Measurements from ENCODE around the gene TBX1.

Gene TBX1

GRCh38 chr22:19738664-19739447, 21.7 kb upstream of the TBX1 start:
- no peak for DNase-seq

- no peak for DNase-seq
These were observed 21.1 kb upstream of the TBX1 start for GRCh38 chr22:19739448-19739895.

- DNase-seq: no peak
These were observed 20.6 kb upstream of the TBX1 start for GRCh38 chr22:19739911-19740449.

- no peak for DNase-seq
These were observed 20.0 kb upstream of the TBX1 start for GRCh38 chr22:19740586-19740985.

DNA sequence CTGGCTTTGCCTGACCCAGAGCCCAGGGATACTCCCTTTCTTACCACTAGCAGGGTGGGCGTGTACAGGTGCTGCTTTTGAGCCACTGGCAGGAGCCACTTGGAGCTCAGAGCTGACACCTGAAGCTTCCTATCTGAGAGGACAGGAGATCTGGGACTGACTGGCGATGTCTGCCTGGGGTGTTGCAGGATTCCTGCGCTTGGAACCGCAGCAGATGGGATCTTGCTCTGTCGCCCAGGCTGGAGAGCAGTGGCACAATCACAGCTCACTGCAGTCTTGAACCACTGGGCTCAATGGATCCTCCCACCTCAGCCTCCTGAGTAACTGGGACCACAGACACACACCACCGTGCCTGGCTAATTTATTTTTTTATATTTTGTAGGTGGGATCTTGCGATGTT, 19.5 kb upstream of the TBX1 start:
- no peak for DNase-seq

DNA sequence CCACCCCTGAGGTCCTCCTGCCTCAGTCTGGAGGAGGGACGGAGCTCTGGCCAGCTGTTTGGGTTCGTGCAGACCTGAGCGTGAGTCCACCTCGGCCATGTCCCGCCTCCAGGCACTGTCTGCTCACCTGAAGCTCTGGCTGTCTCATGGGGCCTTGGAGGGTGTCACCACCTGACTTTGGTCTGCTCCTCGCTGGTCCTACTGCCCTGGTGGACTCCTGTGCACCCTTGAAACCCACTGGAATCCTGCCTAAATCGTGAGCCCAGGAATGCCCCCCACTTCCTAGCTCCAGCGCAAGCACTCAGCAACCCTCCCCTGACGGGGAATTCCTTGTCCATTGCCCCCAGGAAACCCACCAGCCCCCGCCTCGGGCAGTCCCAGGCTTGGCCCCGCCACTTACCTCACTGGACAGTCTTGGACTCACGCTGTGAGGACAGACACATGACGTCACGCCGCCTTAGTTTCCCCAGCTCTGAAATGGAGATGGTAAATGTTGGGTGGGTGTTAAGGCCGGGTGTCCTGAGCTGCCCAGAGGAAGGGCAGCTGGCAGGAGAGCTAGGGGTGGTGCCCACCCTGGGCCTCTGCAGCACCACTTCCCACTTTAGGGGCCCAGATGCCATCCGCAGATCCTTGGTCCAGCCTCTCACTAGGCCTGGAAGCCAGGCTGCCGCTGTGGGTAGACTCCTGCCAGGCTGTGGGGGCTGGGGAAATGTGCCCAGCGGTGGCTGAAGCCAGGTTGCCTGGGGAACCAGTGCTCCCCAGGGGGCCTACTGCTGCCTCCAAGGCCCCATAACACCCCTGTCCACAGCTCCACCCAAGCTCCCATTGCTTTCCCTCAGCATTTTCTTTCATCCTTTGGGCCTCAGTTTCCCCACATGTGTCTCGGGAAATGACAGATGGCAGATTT, 18.2 kb upstream of the TBX1 start:
- no peak for DNase-seq

GRCh38 chr22:19743081-19743480, 17.5 kb upstream of the TBX1 start:
- no peak for DNase-seq

- no peak for DNase-seq
These were observed 16.9 kb upstream of the TBX1 start for GRCh38 chr22:19743651-19744050.

- DNase-seq: no peak
These were observed 16.1 kb upstream of the TBX1 start for GRCh38 chr22:19744350-19745006.

DNA sequence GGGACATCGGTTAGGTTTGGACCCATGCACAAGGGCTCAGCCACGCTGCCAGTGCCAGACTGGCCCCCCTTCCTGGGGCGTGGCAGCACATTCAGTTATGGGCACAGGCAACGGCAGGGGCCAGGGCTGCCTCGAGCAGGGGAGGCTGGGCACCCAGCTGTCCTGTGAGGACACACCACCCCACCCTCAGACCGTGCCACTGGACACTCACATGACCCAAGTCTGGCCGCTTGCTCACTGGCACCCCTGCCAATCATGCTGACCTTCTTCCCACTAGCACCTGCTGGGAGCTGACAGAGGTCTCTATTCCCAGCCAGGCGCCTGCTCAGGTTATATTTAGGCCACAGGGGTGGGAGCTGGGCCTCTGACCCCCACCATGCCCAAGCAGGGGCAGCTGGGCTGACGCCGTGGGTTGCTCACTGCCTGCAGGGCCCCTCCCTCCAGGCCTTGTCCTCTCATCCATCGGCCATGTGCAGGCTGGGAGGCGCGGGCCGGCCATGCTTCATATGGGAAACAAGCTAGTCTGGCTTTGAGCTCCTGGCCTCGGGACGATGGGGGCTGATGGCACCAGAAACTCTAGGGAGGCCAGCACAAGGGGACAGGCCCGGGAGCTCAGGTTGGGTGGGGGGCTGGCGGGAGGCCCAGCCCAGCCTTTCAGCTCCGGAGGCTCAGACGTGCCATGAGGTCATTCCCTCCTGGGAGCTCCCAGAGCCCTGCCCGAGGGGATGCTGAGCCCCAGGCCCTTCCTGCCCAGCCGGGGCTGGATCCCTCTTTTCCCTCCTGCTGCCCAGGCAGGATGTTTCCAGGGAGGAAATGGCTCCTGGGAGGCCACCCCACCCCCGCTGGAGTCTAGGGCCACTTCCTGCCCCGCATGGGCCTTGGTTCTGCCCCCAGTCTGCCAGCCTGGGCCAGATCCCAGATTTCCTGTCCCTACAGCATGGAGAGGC, 15.2 kb upstream of the TBX1 start:
- DNase-seq: no peak

DNA sequence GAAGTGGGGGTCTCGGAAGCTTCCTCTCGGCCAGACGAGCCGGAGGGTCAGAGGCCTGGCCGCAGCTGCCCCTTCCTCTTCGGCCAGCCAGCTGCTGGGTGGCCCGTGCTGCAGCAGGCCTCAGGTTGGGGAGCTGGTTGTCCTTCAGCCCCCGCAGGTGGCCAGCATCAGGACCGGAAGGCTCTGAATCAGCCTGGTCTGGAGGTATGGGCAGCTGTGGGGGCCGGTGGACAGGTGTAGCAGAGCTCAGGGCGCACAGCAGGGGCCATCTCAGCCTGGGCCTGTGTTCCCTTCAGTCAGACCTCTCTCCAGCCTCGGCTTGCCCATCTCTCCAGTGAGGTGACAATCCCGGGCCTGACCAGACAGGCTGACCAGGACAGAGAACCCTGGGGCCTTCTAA, 13.9 kb upstream of the TBX1 start:
- no peak for DNase-seq

DNA sequence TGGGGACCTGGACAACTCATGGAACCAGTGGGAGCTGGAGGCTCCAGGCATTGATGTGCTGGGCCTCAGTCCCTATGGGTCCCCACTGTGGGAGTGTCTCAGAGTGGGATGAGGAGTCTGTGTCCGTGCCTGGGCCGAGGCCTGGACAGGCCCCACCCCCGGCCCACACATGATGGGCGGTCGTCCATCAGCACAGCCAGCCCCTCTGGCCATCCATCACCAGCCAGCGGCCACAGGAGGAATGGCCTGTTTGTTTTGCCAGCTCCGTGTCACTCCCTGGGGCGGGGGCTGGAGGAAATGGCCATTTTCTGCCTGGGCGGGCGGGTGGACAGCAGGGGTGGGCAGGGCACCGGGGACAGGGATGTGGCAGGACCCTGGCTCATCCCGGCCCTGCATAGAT, 13.0 kb upstream of the TBX1 start:
- no peak for DNase-seq

GRCh38 chr22:19748139-19748538, 12.4 kb upstream of the TBX1 start:
- no peak for DNase-seq

- no peak for DNase-seq
These were observed 11.4 kb upstream of the TBX1 start for GRCh38 chr22:19748991-19749664.

DNA sequence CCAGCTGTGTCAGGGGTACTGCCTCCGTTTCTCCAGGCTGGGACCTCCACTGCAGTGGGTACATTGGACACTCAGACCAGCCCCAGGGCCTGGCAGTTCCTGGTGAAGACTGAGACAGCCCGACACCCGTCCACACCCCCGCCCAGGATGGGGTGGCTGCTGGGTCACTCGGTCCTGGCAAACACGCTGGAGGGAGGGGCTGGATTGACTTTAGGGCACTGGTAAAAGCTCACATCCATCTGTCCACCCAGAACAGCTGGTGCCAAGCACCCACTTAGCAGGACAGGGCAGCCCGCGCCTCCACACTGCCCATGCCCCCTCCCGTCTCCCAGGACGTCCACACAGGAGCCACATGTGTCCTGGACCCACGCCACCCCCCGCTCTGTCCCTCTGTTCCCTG, 10.7 kb upstream of the TBX1 start:
- no peak for DNase-seq

GRCh38 chr22:19750507-19751490, 9.8 kb upstream of the TBX1 start:
- DNase-seq: no peak

GRCh38 chr22:19751497-19752245, 8.9 kb upstream of the TBX1 start:
- DNase-seq: no peak

DNA sequence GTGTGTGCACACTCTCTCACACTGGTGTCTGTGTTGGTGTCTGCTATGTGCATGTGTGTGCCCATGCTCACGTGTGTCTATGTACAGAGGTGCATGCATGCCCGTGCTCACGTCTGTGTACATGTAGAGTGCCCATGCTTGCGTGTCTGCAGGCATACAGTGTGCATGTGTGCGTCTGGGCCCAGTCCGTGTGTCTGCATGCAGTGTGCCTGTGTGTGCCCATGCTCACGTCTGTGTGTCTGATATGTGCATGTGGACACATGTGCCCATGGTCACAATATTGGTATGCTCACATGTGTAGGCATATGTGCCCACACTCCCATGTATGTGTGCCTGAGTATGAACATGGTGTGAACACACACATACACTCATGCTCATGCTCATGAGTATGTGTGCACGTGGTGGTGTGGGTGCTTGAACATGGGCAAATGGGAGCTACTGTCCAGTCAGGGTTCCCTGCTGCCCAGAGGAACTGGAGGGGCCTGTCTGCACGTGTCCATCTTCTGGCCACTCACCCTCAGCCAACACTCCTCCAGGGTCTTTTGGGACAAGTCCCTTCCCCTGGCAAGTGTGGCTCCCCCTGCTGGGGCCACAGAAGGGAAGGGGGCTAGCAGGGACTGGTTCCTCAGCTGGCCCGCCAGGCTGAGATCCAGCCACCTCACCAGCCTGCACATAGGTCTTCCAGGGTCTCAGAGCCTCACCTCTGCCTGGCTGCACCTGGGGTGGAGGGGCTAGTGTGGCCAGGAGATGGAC, 7.3 kb upstream of the TBX1 start:
- DNase-seq: no peak

All from activated CD4-positive, alpha-beta T cell treated with anti-CD3 and anti-CD28 coated beads, Interleukin-2, amount 50 U/mL, for 1 hour (primary cell).